ENCODE results near the gene LRMDA.

The LRMDA gene

DNA sequence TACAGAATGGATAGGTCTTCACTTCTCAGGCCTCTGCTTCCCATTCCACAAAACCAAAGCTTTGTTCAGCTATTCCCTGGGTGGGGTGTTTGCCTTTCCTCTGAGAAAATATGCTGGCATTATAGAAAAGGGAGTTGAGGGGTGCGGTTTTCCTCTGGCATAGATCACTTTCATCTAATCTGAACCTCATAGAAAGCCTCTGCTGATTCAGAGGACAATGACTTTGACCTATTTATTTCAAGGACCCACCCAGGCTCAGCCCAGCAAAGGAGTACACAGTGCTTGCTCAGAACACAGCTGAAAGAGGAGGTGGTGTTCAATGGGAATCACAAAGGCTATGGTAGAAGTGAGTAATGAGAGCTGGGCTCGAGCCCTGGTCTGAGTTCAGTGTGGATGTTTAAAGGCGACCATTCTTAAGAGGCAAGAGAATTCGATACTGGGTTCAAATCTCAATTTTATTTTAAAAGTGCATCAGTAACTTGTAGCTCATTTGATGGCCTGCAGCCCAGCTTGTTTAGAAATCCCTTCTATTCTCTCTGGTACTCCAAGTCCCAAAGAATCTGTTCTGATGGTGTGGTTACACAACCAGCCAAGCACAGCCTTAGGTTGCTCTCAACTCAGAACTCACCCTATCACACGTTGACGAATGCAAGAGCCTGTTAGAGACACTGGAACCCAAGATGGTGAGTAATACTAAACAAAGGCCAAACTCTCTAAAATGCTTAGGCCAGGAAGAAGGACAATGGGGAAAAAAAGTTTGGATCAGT lies 1012.8 kb downstream of the LRMDA start:
- DNase-seq (ENCODE audit: low read depth), result no peak
- TF ChIP-seq, protein P1, sequence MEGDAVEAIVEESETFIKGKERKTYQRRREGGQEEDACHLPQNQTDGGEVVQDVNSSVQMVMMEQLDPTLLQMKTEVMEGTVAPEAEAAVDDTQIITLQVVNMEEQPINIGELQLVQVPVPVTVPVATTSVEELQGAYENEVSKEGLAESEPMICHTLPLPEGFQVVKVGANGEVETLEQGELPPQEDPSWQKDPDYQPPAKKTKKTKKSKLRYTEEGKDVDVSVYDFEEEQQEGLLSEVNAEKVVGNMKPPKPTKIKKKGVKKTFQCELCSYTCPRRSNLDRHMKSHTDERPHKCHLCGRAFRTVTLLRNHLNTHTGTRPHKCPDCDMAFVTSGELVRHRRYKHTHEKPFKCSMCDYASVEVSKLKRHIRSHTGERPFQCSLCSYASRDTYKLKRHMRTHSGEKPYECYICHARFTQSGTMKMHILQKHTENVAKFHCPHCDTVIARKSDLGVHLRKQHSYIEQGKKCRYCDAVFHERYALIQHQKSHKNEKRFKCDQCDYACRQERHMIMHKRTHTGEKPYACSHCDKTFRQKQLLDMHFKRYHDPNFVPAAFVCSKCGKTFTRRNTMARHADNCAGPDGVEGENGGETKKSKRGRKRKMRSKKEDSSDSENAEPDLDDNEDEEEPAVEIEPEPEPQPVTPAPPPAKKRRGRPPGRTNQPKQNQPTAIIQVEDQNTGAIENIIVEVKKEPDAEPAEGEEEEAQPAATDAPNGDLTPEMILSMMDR (IDR thresholded peaks at IDR 0.05; ENCODE audit: low read depth, low read length, missing control alignments), result no peak
- H3K4me3 ChIP-seq (ENCODE audit: low read depth, low read length), result no peak overlapping the region

DNA sequence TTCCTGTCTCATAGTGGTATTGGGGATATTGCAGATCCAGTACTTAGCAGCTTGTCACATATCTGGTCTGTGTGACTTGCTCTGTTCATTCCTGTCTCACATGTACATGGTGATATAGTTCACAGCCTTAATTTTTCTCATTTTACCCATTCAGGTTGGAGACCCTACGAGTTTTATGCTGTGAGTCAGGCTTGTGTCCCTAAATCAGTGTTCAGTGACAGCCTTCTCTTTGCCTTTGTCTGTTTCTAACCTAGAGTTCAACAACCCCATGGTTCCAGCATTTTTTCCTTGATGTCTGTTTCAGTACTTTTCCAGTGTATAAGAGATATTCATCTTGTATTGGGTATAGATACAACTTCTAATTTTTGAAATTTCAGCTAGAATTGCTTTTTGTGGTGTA lies 1016.2 kb downstream of the LRMDA start:
- TF ChIP-seq, protein P1 (IDR thresholded peaks at IDR 0.05; ENCODE audit: low read depth, low read length, missing control alignments), result no peak
- DNase-seq (ENCODE audit: low read depth), result no peak
- H3K4me3 ChIP-seq (ENCODE audit: low read depth, low read length), result no peak overlapping the region

DNA sequence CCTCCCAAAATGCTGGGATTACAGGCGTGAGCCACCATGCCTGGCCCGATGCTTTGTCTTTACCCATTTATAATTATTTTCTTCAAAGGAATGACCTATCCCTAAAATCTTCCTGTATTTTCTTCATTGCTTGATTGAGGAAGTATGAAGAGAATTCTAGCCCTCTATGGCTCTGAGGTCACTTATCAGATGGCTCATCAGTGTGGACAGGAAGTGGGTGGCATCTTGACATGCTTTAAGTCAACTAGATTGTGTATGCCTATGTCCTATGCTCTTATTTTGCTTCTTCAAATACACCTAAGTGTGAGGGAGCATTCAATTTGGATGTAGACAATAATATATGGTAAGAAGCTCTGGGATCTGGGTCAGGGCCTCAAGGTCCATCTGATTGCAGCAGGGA lies 1020.5 kb downstream of the LRMDA start:
- no peak for DNase-seq (ENCODE audit: low read depth)
- TF ChIP-seq, protein P1 (IDR thresholded peaks at IDR 0.05; ENCODE audit: low read depth, low read length, missing control alignments), result no peak
- no peak overlapping the region for H3K4me3 ChIP-seq (ENCODE audit: low read depth, low read length)

DNA sequence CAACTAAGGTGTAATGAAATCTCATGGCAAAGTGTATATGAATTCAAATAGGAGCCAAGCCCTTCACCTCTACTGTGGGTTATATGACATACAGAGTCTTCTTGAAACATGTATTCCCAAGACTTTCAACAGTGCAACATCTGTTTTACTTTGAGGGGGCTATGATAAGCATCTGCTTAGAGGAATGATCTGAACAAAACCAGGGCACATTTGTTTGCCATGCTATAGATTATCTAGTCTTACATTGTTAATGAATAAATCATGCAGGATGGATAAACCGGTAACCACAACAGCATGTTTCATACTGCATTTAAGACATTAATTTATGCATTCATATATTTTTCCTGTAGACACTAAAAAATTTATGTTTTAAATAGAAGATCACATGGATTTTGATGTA lies 1021.9 kb downstream of the LRMDA start:
- TF ChIP-seq, protein P1 (IDR thresholded peaks at IDR 0.05; ENCODE audit: low read depth, low read length, missing control alignments), result no peak
- no peak overlapping the region for H3K4me3 ChIP-seq (ENCODE audit: low read depth, low read length)
- no peak for DNase-seq (ENCODE audit: low read depth)

DNA sequence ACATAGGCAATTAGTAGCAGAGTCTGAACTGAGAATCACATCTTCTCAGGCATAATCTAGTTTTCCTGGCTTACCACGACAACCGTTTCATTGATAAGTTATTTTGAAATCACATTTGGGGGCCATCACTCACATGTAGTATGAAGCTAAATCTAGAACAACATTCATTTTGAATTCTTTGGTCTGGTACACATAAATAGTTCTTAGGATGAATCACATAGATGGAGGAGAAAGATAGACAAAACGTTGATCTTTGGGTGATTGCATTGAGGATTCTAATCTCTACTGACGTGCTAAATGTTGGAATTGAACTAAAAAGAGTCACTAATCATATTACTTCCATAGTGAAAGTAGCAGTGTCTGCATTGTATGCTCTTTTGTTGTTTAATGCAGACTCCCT lies 1022.6 kb downstream of the LRMDA start:
- H3K4me3 ChIP-seq (ENCODE audit: low read depth, low read length), result no peak overlapping the region
- TF ChIP-seq, protein P1 (IDR thresholded peaks at IDR 0.05; ENCODE audit: low read depth, low read length, missing control alignments), result no peak
- DNase-seq (ENCODE audit: low read depth), result no peak

DNA sequence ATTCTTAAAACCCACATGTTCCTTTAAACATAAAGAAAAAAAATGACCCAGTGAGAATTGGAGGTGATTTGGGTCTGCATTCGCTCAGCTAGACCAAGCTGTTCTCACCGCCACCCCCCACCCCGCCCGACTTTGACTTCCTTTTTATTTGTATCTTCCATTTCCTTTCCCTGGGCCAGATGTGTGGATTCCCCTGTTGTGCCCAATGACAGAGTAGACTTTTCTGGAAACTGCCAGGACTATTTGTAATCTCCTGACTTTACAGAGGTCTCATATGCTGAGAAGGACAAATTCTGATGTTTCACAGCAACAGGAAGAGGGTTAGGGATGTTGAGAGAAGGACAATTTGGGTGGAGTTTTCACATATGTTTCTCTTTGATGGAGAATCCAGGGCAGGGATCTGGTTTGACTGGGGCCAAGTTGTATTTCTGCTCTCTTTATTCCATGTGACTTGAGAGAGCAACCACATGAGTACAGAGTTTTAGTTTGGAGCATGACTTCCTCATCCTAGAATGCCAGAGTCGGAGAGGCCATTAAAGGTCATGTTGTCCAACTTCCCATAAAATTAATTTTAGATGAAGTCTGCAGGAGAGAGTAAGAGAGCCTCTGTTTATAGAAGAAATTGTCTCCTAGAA lies 1023.2 kb downstream of the LRMDA start:
- TF ChIP-seq, protein P1 (IDR thresholded peaks at IDR 0.05; ENCODE audit: low read depth, low read length, missing control alignments), result no peak
- H3K4me3 ChIP-seq (ENCODE audit: low read depth, low read length), result no peak overlapping the region
- DNase-seq (ENCODE audit: low read depth), result no peak
